SKM-1 treated with dmso at 0.1 percent for 144 hours (cell line): Measurements from ENCODE around the gene FLACC1.
"Not testable (repeated sequence)": the region's sequence is repeated elsewhere in the genome, so short reads cannot be mapped to it uniquely, and the experiment has no call there.

Source experiments
- DNase-seq: peaks from one replicate; lab custom pipeline; 2025; ENCODE audit not compliant: unreplicated experiment; lab: John Stamatoyannopoulos, UW

The FLACC1 gene

GRCh38 chr2:201349601-201350000 lies 7.5 kb downstream of the FLACC1 start:
- no peak for DNase-seq

- DNase-seq = no peak
These were observed 8.4 kb downstream of the FLACC1 start for GRCh38 chr2:201348758-201349157.

- no peak for DNase-seq
These were observed 10.0 kb downstream of the FLACC1 start for GRCh38 chr2:201347138-201347537.

- no peak for DNase-seq
These were observed 11.4 kb downstream of the FLACC1 start for GRCh38 chr2:201345625-201346213.

DNA sequence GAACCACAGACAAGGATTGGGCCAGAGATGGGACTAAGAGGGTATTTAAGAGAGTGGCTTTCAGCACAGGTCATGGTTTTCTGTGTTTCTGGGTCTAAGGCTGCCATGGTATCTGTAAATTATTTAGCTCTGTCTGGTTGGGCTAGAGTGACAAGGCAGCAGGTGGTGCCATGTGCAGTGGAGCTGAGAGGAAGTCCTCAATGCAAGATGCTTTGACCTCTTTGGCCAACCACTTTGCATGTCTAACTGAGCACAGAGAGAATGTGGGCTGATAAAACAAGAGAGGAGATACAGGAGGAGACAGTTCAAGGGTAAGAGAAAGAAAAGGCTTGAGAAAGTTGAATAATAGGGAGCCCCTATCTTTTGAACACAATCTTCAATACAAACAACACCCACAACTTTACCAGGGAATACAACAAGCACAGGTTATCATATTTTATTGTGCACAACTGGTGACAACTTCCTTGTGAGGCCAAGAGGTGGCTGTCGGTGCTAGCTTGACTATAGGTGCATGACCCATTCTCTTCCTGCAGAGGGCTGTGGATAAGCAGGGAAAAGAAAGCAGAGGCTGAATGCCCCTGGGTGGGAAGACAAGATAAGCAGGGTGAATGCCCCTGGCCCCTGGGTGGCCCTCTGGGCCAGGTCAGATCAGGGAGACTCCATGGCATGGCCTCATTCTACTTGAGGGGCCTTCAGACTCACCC lies 12.3 kb downstream of the FLACC1 start:
- DNase-seq = no peak

DNA sequence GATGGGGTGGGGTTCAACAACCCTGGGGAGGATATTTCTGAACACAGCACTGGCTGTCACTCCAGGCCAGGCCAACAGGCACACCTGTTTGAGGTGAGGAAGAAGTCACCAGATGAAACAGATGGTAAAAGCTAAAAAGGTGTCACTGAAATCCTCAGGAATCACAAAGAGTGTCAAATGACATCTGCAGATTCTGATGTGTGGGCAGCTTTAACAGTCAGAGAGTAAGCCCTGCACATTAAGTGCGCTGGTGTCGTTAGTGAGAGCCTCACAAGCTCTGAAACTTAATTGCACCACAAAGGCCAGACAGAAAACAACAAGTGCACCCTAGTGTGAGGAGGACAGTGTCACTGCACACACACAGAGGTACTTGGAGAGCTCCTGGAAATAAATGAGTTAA lies 13.6 kb downstream of the FLACC1 start:
- DNase-seq = no peak

- no peak for DNase-seq
These were observed 14.2 kb downstream of the FLACC1 start for GRCh38 chr2:201342923-201343322.

- no peak for DNase-seq
These were observed 27.7 kb downstream of the FLACC1 start for GRCh38 chr2:201329409-201329808.

DNA sequence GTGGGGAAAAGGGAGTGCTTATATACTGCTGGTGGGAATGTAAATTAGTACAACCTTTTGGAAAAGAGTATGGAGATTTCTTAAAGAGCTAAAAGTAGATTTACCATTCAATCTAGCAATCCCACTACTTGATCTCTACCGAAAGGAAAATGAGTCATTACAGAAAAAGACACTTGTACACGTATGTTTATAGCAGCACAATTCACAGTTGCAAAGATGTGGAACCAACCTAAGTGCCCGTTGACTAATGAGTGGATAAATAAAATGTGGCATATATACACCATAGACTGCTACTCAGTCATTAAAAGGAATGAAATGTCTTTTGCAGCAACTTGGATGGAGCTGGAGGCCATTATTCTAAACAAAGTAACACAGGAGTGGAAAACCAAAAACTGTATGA lies 29.5 kb downstream of the FLACC1 start:
- DNase-seq = no peak

- DNase-seq = no peak
These were observed 34.4 kb downstream of the FLACC1 start for GRCh38 chr2:201322772-201323171.

GRCh38 chr2:201320701-201321100 lies 36.4 kb downstream of the FLACC1 start:
- DNase-seq = no peak

DNA sequence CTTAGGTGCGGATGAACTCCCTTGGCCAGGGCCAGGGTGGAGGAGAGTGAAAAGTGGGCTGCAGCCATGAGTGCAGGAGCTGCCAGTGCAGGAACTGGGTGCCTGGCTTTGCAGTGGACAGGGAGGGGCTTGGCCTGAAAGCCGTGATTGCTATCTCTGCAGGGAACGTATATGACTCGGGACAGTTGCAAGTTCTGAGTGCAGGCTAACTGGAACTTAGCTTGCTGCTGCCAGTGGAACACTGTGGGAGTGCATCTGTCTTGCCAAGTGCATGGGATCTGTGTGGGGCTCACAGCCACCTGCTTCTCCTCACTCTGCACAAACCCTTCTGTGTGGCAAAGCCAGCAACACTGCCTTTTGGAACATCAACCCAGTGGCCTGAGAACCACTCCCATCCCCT lies 36.9 kb downstream of the FLACC1 start:
- no peak for DNase-seq

- DNase-seq = no peak
These were observed 37.6 kb downstream of the FLACC1 start for GRCh38 chr2:201319511-201319910.

DNA sequence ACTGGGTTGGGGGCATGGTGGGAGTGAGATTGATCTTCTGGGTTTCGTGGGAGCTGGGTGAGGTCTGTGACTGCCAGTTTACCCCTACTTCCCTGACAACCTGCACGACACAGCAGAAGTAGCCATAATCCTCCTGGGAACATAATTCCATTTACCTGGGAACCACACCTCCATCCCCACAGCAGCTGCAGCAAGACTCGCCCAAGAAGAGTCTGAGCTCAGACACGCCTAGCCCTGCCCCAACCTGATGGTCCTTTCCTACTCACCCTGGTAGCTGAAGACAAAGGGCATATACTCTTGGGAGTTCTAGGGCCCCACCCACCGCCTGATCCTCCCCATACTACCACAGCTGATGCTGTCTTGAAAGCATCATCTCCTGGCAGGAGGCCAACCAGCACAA lies 43.8 kb downstream of the FLACC1 start:
- DNase-seq = no peak

DNA sequence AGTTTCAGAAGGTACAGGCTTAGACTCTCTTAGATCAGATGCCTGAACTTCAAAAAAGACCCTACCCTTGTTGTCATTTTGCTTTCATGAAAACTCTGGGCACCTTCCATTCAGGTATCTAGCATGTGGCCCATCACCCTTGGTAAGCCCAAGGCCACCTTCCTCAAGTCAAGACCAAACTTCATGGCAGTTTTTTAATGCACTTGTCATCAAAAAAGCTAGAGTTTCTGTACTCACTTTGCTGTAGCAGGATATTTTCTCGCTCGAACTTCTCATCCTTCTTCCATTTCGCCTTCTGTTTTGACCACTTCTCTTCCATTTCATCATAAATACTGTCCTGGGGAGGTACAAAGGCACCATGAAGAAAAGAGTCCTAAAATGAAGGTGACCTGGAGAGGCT lies 48.2 kb downstream of the FLACC1 start:
- no peak for DNase-seq

- no peak for DNase-seq
These were observed 49.3 kb downstream of the FLACC1 start for GRCh38 chr2:201307876-201308275.

DNA sequence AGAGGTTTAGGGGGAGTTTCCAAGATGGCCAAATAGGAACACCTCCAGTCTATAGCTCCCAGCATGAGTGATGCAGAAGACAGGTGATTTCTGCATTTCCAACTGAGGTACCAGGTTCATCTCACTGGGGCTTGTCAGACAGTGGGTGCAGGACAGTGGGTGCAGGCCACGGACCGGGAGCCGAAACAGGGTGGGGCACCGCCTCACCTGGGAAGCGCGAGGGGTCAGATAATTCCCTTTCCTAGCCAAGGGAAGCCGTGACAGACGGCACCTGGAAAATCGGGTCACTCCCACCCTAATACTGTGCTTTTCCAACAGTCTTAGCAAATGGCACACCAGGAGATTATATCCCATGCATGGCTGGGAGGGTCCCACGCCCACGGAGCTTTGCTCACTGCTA lies 57.2 kb downstream of the FLACC1 start:
- DNase-seq = not testable (repeated sequence)

- no peak for DNase-seq
These were observed 58.6 kb downstream of the FLACC1 start for GRCh38 chr2:201298462-201299052.

GRCh38 chr2:201290457-201291148 lies 66.5 kb downstream of the FLACC1 start:
- DNase-seq = not testable (repeated sequence)

DNA sequence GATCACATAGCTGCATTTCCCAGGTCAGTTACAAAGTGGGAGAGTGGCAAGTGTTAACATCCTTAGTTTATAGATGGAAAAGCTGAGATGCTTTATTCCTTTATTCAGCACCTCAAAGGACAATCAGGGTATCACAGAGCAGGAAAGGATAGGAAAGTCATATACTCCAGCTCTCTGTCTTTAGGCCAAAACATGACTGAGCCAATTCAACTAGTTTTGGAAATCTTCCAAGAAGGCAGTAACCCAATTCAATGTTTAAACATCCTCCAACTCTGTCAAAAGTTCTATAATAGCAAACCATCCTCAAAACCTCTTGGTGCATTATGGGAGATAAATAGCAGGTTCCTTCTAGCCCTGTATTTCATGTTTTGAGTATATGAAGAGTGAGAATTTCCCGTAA lies 71.6 kb downstream of the FLACC1 start:
- no peak for DNase-seq

DNA sequence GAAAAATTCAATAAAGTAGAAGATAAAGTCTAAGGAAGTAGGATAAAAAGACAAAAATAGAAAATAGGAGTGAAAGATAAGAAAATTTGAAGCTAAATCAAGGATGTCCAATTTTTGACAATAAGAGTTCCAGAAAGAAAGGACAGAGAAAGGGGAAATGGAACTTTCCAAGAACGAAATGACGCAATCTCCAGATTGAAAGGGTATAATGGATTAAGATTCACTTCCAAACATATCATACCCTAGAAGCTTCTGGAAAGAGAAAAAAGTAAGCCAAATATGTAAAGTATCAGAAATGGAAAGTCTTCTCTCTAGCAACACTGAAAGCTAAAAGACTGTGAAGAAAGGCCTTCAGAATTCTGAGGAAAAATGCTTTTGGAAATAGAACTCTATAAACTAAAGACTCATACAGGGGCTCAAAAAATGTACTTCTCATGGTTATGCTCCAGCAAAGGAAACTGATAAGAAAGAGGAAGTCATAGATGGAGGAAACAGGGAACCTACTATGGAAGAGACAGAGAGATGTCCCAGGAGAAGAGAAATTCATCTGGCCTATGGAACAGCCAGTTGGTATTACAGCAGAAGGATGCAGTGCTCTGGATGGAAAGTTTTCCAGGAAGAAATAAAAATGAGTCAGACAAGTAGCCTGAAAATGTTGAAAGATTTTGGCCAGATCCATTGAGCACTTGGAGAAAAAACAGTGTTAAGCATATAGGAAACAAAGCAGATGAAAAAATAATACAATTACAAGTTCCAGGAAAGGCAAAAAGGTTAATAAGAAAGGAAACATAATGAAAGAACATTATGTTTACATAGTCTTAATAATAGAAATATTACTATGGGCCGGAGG lies 76.7 kb downstream of the FLACC1 start:
- DNase-seq = no peak
